CD4-positive, alpha-beta T cell treated with Interleukin-4 for 1 hour (primary cell): ENCODE results near the gene LRMDA.

ENCODE experiments used
- DNase-seq, 2 donors: peaks; one replicate each; pipeline ENCODE4 v3.0.0-alpha.2; 2020 to 2022

LRMDA gene

DNA sequence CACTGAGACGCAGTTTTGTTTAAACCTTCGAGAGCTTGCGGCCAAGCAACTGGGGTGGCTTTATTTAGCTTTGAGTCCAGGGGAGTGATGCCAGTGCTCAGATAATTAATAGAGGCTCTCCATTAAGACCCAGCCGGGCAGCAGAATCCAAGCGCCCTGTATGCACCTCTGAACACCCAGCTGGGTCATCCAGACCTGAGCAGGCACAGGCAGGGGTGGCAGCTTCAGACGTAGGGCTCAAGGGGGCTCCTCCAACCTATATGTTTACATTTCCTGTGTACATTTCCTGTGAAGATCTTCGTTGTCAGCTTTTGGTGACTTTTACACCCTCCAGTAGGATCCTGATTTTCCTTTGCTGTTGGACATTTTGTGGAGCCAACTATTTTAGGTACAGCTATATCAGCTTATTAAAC, 719.5 kb downstream of the LRMDA start:
- no peak for DNase-seq

DNA sequence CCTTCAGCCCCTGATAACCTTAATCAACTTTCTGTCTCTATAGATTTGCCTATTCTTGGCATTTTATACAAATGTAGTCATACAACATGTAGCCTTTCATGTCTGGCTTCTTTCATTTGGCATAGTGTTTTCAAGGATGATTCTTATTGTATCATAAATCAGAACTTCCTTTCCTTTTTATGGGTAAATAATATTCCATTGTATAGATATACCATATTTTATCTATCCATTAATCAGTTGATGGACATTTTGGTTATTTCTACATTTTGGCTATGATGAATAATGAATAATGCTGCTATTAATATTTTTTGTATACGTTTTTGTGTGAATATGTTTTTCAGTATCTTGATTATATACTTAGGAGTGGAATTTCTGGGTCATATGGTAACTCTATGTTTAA, 720.8 kb downstream of the LRMDA start:
- no peak for DNase-seq

GRCh38 chr10:76155961-76156360, 724.5 kb downstream of the LRMDA start:
- no peak for DNase-seq

- DNase-seq = no peak
Measured at GRCh38 chr10:76160446-76161300, 729.2 kb downstream of the LRMDA start.

DNA sequence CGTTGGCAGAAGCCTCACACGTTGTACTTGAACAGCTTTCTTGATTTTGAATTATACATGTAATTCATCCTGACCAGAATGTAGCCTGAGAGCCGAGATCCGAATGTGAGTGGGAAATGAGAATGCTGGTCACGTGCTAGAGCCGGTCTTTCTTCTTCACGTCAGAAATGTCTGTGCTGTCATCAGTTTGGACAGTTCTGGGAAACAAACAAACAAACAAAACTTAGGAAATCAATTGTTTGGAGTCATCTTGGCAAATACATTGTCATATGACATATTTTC, 729.8 kb downstream of the LRMDA start:
- no peak for DNase-seq

- no peak for DNase-seq
Measured at GRCh38 chr10:76168437-76168836, 737.0 kb downstream of the LRMDA start.

DNA sequence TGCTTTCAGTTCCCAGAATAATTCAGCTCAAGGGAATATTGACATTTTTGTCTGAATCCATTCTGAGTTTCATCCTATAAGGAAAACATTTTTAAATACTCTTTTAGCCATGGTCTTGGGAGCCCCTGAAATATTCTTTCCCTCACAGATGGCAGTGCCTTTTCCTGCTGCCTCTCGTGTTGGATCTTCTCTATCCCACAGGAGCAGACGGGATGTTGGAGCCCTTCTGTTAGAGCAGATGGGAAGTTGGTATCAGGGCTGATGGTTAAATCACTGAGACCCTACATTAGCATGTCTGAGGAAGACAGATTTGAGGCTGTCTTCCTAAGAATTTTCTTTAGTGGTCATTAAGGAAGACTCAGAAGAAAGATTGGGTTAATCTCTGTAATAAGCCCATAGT, 737.8 kb downstream of the LRMDA start:
- no peak for DNase-seq

GRCh38 chr10:76172020-76172419, 740.6 kb downstream of the LRMDA start:
- DNase-seq = no peak

GRCh38 chr10:76175533-76176165, 744.2 kb downstream of the LRMDA start:
- DNase-seq = no peak

DNA sequence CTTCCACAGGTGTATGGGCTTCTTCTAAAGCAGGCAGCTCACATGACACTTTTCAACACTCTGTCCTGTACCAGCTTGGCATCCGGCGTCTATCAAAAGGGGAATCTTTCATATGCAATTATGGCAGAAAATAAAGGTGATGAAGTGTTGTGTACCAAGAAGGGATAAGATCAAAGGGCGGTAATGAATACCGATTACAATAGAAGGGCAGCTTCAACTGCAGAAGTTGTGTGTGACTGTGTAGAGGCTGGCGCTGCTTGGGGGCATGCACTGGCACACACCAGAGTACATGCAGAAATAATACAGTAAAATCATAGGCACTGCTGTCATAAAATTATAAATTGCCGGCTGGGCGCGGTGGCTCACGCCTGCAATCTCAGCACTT, 744.7 kb downstream of the LRMDA start:
- no peak for DNase-seq

- no peak for DNase-seq
Measured at GRCh38 chr10:76177936-76178335, 746.5 kb downstream of the LRMDA start.

DNA sequence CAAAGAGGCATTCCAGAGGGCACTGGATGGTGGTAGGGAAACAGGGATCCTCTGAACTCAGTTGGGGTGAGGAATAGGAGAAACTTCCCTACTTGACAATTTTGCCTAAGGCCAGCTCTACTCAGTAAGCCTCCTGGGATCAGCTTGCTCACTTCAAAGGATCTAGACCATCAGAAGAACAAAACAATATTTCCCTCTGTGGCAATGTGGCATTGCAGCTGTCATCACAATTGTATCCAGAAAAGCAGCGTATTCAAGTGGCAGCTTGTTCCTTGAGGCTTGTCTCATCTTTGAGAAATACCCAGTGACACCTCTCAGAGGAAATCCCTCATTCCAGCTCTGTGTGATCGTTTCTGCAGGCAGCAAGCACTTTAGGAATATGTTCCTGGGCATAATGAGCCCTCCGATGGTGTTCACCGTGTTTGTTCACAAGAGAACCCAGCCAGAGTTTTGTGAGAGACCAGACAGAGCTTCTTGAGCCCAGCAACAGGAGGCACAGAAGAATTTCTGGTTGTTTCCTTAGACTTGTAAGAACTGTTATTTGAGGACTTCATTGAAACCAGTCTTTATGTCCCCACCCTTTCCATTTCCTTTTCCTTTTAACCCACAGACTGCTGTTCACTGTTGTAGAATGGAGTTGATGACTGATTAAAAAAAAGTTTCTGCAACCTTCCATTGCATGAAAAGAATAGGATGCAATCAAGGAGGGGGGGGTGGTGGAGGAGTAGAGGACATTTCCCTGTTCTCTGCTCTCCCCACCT, 747.3 kb downstream of the LRMDA start:
- DNase-seq = no peak

DNA sequence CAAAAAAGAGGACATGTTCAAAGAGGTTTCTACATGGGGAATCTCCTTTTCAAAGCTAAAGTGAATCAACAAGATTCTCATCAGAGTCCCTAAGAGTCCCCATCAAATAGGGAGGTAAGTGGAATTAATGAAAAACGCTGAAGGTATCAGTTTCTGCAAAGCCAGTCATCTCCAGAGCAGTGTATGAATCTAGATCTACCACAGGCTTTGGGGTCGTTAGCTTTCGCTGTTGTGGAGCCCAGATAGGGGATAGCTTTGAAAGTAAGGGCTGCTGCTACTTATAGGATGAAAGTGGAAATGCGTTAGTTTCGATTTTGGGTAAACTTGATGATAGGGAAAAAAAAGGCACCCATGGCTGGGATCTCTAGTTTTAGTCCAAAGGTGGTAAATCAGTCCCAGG, 748.4 kb downstream of the LRMDA start:
- no peak for DNase-seq

- no peak for DNase-seq
Measured at GRCh38 chr10:76184647-76185046, 753.2 kb downstream of the LRMDA start.

GRCh38 chr10:76185471-76186301, 754.3 kb downstream of the LRMDA start:
- no peak for DNase-seq

- DNase-seq = no peak
Measured at GRCh38 chr10:76188216-76188615, 756.8 kb downstream of the LRMDA start.

GRCh38 chr10:76190634-76191270, 759.3 kb downstream of the LRMDA start:
- no peak for DNase-seq

DNA sequence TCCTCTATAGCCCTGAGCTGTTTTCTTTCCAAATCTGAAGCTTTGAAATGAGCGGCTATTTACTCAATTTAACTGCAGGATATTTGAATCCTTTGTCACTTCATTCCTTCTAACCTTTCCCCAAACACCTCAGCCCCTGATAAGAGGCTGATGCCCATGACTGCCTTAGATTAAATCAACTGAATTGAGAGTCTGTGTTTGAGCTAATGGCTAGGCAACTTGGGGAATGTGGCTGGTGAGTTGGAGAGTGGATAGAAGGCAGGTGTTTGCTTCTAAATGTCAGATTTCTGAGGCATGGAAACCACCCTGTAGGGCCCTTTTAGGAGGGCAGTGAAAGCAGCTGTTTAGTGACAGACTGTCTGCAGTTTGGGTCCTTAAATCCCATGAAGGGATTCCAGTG, 759.9 kb downstream of the LRMDA start:
- no peak for DNase-seq

DNA sequence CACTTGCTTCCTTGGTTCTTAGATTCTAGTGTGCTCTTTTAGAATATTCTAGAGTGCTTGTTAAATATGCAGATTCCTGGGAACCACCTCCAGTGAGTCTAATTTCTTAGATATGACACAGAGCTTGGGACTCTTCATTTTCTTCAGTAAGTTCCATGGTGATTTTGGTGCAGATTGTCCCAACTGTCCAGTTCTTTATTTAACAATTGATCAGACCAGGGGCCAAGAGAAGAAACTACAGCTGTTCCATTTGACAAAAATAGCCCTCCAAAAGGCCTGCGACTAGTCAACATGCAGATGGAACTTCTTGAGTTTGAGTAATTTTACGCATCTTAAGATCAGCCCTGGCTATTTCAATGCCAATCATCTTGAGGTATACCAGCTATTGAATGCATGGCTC, 760.7 kb downstream of the LRMDA start:
- DNase-seq = no peak

DNA sequence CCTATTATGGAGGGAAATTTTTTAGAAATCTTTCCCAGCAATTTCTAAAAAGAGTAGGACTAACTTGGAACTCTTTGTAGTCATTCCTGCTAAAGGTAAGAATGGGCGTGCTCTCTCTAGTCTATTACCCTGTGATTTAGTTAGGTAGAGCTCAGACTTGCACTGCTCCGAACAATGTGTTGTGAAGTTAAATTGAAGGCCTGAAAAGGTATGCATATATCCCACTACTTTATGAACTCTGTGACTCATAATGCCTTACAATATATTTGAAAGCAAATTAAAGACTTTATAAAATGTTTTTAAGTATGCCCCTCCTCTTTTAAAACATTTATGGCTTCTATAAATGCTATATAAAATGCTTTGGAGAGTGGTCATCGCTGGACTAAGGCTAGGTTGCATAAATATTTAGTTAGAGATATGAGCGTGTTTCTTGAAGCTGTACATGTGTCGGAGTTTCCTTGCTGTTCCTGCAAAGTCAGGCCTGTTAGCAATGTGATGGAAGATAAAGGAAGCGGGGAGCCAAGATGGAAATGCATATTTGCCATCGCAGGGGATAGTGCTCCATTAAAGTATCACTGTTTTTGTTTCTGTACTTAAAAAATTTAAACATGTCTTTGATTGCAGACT, 761.4 kb downstream of the LRMDA start:
- no peak for DNase-seq

DNA sequence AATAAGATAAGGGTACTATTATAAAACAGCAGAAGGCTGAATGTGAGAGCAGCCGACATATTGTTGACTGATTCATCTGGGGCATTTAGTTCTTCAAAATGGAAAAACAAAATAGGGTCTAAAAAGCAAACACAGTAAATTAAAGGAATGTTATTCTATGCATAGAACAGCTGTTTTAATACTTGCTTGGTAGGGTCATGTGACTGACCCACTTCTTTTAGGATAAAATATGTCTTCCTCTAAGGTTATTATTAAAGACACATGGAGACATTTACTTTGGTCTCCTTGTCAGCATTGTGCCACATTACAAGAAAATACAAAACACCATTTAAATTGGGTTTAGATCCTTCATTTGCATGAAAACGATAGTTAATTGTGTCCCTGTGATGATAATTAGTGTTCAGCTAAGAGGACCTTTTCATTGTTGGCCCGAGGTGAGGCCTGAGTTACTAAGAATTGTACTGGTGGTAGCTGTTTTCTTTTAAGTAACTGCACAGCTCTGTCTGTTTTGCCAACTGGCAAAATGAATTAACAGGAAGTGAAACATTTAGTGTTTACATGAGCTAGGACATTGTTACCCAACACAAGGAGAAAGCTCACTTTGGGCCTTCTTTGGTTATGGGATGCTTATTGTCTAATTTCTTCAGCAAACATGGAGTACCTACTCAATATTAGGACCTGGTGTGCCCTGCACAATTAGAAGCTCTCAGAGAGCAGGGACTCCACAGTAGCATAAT, 764.4 kb downstream of the LRMDA start:
- DNase-seq = no peak
